RWPE2 (cell line): ENCODE measurements around the gene AP3M1.

Experiments
- ATAC-seq: fragments of 200-7000 bp; cut with Tn5 transposase; 3 replicates; pipeline ENCODE4 v1.9.1; 2021; ENCODE audit warnings: low read depth
- DNase-seq: peaks from one replicate; pipeline ENCODE4 v3.0.0-alpha.2; 2020; ENCODE audit warnings: low spot score
- H3K27ac ChIP-seq: fragments of 450-650 bp; 2 replicates; pipeline ENCODE4 v1.5.1; 2017; ENCODE audit warnings: mild to moderate bottlenecking; ENCODE audit not compliant: poor library complexity, severe bottlenecking
- H3K27me3 ChIP-seq: fragments of 250-450 bp; sonication (Bioruptor Pico); 2 replicates; pipeline ENCODE4 v1.5.1; 2021; ENCODE audit warnings: mild to moderate bottlenecking, moderate library complexity; ENCODE audit not compliant: insufficient read depth, poor library complexity, severe bottlenecking
- H3K36me3 ChIP-seq: fragments of 250-450 bp; sonication (Bioruptor Pico); 2 replicates; pipeline ENCODE4 v1.5.1; 2020; ENCODE audit warnings: low read depth, mild to moderate bottlenecking, moderate library complexity
- H3K4me1 ChIP-seq: fragments of 250-450 bp; sonication (Bioruptor Pico); 2 replicates; pipeline ENCODE4 v1.5.1; 2021; ENCODE audit warnings: mild to moderate bottlenecking, moderate library complexity; ENCODE audit not compliant: insufficient read depth, poor library complexity, severe bottlenecking
- H3K4me3 ChIP-seq: fragments of 250-450 bp; sonication (Bioruptor Pico); 2 replicates; pipeline ENCODE4 v1.5.1; 2021; ENCODE audit warnings: mild to moderate bottlenecking, moderate library complexity; ENCODE audit not compliant: severe bottlenecking
- H3K9me3 ChIP-seq: fragments of 250-450 bp; sonication (Bioruptor Pico); 2 replicates; pipeline ENCODE4 v1.5.1; 2021; ENCODE audit warnings: mild to moderate bottlenecking, moderate library complexity; ENCODE audit not compliant: severe bottlenecking
- TF ChIP-seq, protein P1 (sequence below): fragments of 450-650 bp; IDR thresholded peaks from one replicate; pipeline ENCODE4 v1.5.1; 2017; ENCODE audit warnings: mild to moderate bottlenecking, moderate library complexity; ENCODE audit not compliant: poor library complexity, severe bottlenecking

The AP3M1 gene

DNA sequence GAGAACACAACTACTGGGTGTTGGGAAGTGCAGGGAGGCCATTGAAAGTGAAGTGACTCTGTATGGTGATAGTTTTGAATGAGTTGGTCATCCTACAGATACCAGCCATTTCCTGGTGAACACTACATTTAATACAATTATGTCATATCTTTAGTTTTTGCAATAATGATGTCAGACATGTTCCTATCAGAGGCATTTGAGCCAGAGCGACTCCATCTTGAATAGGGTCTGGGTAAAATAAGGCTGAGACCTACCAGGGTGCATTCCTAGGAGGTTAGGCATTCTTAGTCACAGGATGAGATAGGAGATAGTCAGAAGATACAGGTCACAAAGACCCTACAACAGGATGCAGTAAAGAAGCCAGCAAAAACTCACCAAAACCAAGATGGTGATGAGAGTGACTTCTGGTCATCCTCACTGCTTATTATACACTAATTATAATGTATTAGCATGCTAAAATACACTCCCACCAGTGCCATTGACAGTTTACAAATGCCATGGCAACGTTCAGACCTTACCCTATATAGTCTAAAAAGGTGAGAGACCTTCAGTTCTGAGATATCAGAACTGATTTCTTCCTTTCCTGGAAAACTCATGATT, 28.6 kb upstream of the AP3M1 start:
- Histone ChIP-seq H3K27me3 (no peaks in the 10 kb centered on the region), H3K4me3 (no peak overlapping the region), H3K36me3 (peaks cover 22% of the 10 kb centered on the region), H3K9me3 (no peaks in the 10 kb centered on the region), H3K27ac (peak overlapping the region; percentile 86), H3K4me1 (peaks cover 38% of the 10 kb centered on the region)
- ATAC-seq = no peak
- TF ChIP-seq, protein P1, sequence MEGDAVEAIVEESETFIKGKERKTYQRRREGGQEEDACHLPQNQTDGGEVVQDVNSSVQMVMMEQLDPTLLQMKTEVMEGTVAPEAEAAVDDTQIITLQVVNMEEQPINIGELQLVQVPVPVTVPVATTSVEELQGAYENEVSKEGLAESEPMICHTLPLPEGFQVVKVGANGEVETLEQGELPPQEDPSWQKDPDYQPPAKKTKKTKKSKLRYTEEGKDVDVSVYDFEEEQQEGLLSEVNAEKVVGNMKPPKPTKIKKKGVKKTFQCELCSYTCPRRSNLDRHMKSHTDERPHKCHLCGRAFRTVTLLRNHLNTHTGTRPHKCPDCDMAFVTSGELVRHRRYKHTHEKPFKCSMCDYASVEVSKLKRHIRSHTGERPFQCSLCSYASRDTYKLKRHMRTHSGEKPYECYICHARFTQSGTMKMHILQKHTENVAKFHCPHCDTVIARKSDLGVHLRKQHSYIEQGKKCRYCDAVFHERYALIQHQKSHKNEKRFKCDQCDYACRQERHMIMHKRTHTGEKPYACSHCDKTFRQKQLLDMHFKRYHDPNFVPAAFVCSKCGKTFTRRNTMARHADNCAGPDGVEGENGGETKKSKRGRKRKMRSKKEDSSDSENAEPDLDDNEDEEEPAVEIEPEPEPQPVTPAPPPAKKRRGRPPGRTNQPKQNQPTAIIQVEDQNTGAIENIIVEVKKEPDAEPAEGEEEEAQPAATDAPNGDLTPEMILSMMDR = no peak
- DNase-seq = no peak

DNA sequence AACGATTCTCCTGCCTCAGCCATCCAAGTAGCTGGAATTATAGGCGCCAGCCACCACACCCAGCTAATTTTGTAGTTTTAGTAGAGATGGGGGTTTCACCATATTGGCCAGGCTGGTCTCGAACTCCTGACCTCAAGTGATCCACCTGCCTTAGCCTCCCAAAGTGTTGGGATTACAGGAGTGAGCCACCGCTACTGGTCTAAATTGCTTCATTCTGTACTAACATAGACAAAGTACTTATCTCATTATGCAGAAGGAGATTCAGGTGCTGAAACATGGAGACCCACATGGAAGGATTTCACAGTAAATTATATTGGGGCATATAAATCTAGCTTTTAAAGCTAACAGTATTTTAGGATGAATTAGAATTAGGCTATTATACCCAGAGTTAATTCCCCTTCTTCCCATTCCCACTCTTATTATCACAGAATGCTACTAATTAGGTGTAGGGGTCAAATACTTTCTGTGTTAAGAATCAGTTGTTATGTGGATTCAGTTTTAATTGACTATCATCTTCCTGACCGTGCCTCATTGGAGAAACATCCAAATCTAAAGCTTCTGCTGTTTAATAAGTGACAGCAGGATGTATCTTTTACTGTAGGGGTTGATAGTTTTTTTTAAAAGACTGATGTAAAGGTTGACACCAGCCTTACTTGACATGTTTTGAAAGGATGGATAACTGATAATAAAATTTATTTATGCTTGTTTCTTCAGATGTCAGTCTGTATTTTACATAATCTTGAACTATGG, 27.6 kb upstream of the AP3M1 start:
- DNase-seq (no peak), ATAC-seq (no peak)
- H3K27ac ChIP-seq = peak overlapping the region; percentile 86
- peaks cover 22% of the 10 kb centered on the region for H3K36me3 ChIP-seq
- TF ChIP-seq, protein P1 = no peak
- H3K9me3 ChIP-seq = no peaks in the 10 kb centered on the region
- no peaks in the 10 kb centered on the region for H3K27me3 ChIP-seq
- H3K4me1 ChIP-seq = peaks cover 38% of the 10 kb centered on the region
- H3K4me3 ChIP-seq = peak overlapping the region; percentile 72

DNA sequence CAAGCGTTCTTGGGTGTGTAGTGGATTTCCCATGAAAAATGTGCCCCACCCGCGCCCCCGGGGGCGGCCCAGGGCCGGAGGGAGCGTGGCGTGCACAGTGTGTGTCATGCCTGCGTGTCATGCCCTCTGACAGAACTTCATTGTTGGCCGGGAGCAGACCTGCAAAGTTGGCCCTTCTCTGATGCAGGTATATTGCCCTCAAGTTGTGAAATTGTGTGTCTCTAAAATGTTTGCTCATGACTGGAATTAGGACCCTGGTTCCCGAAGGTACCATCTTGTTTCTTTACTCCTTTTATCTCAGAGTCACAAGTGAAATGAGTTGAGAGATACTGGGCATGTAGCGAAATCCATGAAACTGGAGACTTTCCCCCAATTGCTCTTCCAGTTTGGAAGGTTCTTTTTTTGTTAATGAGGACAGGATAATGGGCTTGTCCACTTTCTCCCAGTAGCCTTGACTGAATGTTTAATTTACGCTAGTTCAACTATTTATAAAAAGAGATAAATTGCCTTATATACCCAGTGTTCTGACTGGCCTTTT, 26.6 kb upstream of the AP3M1 start:
- Histone ChIP-seq H3K27me3 (no peaks in the 10 kb centered on the region), H3K4me3 (peak overlapping the region; percentile 72), H3K9me3 (no peaks in the 10 kb centered on the region), H3K4me1 (peaks cover 38% of the 10 kb centered on the region), H3K27ac (peak overlapping the region; percentile 86), H3K36me3 (peaks cover 22% of the 10 kb centered on the region)
- DNase-seq (no peak), ATAC-seq (peak; percentile 31)
- TF ChIP-seq, protein P1 = no peak

DNA sequence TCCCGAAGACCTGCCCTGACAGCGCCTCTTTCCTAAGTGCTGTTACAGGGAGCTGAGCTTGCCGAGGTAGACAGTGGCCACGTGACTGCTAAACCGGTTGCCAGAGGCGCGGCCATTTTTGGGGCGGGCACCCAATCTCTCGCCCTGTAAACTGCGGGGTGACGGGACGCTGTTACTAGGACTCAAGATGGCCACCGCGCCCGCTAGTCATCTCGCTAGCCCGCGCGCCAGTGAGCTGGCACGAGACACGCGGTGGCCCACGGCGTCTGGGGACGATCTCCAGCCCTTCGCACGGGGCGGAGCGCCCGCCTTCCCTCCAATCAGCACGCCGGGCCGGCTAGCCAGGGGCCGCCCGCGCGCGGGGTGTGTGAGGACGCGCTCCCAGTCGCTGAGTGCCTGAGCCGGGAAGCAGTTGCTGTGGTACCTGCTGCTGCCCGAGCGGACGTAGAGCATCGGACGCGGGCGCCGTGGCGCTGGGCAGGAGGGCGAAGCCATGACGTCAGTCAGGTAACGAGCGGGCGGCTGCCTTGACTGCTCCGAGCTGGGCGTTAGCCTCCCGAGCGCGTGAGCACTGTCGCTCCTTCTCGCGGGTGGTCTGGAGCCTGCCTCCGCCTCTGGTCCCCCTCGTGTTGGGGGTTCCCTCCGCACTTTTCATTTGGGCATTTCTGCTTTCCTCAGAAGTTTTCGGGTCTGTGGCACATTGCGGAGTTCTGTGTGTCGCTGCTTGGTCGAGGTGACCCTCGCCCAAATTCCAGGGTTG, 25.9 kb upstream of the AP3M1 start:
- peak; percentile 97 for DNase-seq
- H3K27ac ChIP-seq = peak overlapping the region; percentile 86

More for the DNA sequence above, 25.9 kb upstream of the AP3M1 start:
- TF ChIP-seq, protein P1 = no peak
- H3K27me3 ChIP-seq = no peaks in the 10 kb centered on the region
- no peaks in the 10 kb centered on the region for H3K9me3 ChIP-seq
- H3K4me3 ChIP-seq = peak overlapping the region; percentile 72
- H3K4me1 ChIP-seq = peaks cover 33% of the 10 kb centered on the region
- ATAC-seq = peak; percentile 95
- peaks cover 22% of the 10 kb centered on the region for H3K36me3 ChIP-seq
